ENCODE measurements around the gene ITPRIPL2. TPM values are rescaled to one million over a fixed set of nuclear protein-coding genes. Genes with fewer than 3 reads are reported as not detected.

Gene ITPRIPL2
- total RNA-seq, 1 donor from 2014 or later: 47.4 TPM

GRCh38 chr16:19119564-19119963, 5.8 kb downstream of the ITPRIPL2 start:
- peak; percentile 46 for DNase-seq (ENCODE audit: low spot score)

GRCh38 chr16:19123535-19124178, 9.9 kb downstream of the ITPRIPL2 start:
- DNase-seq (ENCODE audit: low spot score): no peak

- no peak for DNase-seq (ENCODE audit: low spot score)
These were observed 12.5 kb downstream of the ITPRIPL2 start for GRCh38 chr16:19126300-19126699.

GRCh38 chr16:19127205-19127604, 13.4 kb downstream of the ITPRIPL2 start:
- no peak for DNase-seq (ENCODE audit: low spot score)

GRCh38 chr16:19127674-19128131, 13.9 kb downstream of the ITPRIPL2 start:
- DNase-seq (ENCODE audit: low spot score): no peak

- DNase-seq (ENCODE audit: low spot score): no peak
These were observed 14.9 kb downstream of the ITPRIPL2 start for GRCh38 chr16:19128454-19129200.

- DNase-seq (ENCODE audit: low spot score): no peak
These were observed 16.6 kb downstream of the ITPRIPL2 start for GRCh38 chr16:19130385-19130784.

GRCh38 chr16:19130852-19131824, 17.4 kb downstream of the ITPRIPL2 start:
- DNase-seq (ENCODE audit: low spot score): peak; percentile 46

- no peak for DNase-seq (ENCODE audit: low spot score)
These were observed 18.1 kb downstream of the ITPRIPL2 start for GRCh38 chr16:19131825-19132218.

GRCh38 chr16:19132255-19132654, 18.5 kb downstream of the ITPRIPL2 start:
- DNase-seq (ENCODE audit: low spot score): no peak

- no peak for DNase-seq (ENCODE audit: low spot score)
These were observed 19.1 kb downstream of the ITPRIPL2 start for GRCh38 chr16:19132898-19133297.

- no peak for DNase-seq (ENCODE audit: low spot score)
These were observed 19.8 kb downstream of the ITPRIPL2 start for GRCh38 chr16:19133600-19133999.

- DNase-seq (ENCODE audit: low spot score): no peak
These were observed 21.6 kb downstream of the ITPRIPL2 start for GRCh38 chr16:19135201-19135842.

- DNase-seq (ENCODE audit: low spot score): no peak
These were observed 22.2 kb downstream of the ITPRIPL2 start for GRCh38 chr16:19135896-19136438.

- DNase-seq (ENCODE audit: low spot score): peak; percentile 34
These were observed 22.9 kb downstream of the ITPRIPL2 start for GRCh38 chr16:19136549-19137196.

- no peak for DNase-seq (ENCODE audit: low spot score)
These were observed 23.7 kb downstream of the ITPRIPL2 start for GRCh38 chr16:19137201-19138128.

- peak; percentile 91 for DNase-seq (ENCODE audit: low spot score)
These were observed 24.8 kb downstream of the ITPRIPL2 start for GRCh38 chr16:19138601-19139000.

GRCh38 chr16:19139436-19140091, 25.8 kb downstream of the ITPRIPL2 start:
- DNase-seq (ENCODE audit: low spot score): no peak

- DNase-seq (ENCODE audit: low spot score): no peak
These were observed 26.6 kb downstream of the ITPRIPL2 start for GRCh38 chr16:19140396-19140795.
